ENCODE measurements around the gene AK8.

- TF ChIP-seq CTCF (IDR thresholded peaks at IDR 0.05) (no peak), POLR2A (IDR thresholded peaks at IDR 0.05) (no peak)
Observed at GRCh38 chr9:132808645-132809044, 69.4 kb downstream of the AK8 start.

Data from body of pancreas (tissue), 4 donors.